HL-60/S4 treated with retinoic acid at 250 ng/mL for 4 days and 3 days (cell line): ENCODE measurements around the gene GNAS.

Experiments used
- in situ Hi-C: fragments of 300-500 bp; cut with MboI; formaldehyde crosslinking; loops from 2 replicates; pipeline ENCODE4 v1.7.0; 2022; ENCODE audit warnings: low sequenced_read_pairs

Gene GNAS

GRCh38 chr20:58893355-58894120, 41.0 kb downstream of the GNAS start:
- in situ Hi-C loops = no loop called here

- in situ Hi-C loops = no loop called here
These were observed 42.3 kb downstream of the GNAS start for GRCh38 chr20:58894652-58895447.

GRCh38 chr20:58895448-58896180, 43.1 kb downstream of the GNAS start:
- in situ Hi-C loops = no loop called here

DNA sequence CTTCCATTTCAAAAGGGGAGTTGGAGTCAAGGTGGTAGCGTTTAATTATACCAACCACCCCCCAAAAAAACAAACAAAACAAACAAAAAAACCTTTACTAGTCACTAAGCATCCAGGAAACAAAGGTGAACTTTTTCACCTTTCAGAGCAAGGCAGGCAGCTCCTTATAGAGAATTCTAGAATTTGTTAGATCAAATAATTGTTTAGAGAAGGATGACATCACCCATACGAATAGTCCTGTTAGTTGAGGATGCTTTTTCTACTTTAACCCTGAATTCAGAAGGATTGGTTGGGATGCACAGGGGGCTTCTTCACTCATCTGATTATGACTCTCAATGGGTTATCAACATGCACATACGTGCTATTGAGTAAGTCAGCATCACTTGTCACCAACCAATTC, 44.3 kb downstream of the GNAS start:
- in situ Hi-C loops = no loop called here

- in situ Hi-C loops = no loop called here
These were observed 45.0 kb downstream of the GNAS start for GRCh38 chr20:58897488-58897887.

- in situ Hi-C loops = no loop called here
These were observed 46.3 kb downstream of the GNAS start for GRCh38 chr20:58898629-58899408.

DNA sequence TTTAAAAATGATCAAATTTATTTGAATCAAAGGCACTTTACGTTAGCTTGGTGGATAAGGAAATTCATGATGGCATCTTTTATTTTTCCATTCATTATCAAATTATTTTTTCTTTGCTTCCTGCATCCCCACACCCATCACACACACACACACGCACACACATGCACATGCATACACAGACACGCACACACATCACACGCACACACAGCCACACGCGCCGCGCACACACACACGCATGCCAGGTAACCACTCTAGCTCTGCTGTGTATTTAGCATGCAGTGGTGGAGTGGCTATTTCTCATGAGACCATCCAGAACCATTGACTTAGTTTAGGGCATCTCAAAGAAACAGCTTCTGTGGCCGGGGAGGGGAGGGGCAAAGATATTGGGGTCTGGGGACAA, 47.0 kb downstream of the GNAS start:
- in situ Hi-C loops = no loop called here

DNA sequence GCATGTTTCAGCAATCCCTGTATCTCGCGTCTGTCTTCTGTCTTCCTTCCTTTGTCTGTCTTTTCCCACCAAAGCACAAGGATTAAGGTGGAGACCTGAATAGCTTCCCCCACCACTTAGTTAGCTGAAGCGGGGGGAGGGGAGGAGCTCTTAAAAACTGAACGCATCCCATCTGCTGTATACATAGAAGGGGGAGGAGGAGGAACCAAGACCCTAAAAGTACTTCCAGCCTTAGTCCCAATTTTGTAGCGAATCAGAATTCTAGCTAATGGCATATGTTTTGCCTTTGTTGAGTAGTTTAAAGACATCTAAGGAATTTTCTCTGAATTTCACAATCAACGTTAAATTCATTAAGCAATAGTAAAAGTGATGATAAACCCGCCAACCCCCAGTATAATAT, 47.9 kb downstream of the GNAS start:
- in situ Hi-C loops = no loop called here

GRCh38 chr20:58901488-58902402, 49.2 kb downstream of the GNAS start:
- in situ Hi-C loops = no loop called here

DNA sequence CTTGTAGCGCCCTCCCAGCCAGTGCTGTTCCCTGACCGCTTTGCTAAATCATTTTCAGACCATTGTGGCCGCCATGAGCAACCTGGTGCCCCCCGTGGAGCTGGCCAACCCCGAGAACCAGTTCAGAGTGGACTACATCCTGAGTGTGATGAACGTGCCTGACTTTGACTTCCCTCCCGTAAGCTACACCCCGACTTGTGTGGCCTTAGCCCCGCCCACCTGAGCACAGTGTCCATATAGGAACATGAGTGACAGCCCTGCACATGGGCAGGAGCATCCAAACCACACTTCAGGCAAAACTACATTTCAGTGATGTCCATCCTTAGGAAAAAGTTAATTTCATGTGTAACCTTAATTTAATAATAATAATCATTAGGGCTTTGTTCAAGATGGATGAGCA, 51.1 kb downstream of the GNAS start:
- in situ Hi-C loops = no loop called here

DNA sequence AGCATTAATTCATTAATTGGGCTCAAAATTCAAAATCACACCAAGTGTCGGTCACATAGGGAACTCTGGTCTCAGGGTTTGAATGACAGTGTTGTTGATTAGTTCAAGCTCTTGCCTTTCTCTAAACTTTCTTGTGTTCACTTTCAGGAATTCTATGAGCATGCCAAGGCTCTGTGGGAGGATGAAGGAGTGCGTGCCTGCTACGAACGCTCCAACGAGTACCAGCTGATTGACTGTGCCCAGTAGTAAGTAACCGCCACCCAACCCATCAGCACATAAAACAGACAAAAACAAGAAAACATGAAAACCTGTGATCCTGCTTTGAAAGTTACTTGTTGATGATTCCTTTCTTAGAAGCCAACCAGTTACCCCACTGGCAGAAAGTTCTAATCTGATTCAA, 52.7 kb downstream of the GNAS start:
- in situ Hi-C loops = no loop called here

GRCh38 chr20:58906111-58906510, 53.6 kb downstream of the GNAS start:
- in situ Hi-C loops = no loop called here

DNA sequence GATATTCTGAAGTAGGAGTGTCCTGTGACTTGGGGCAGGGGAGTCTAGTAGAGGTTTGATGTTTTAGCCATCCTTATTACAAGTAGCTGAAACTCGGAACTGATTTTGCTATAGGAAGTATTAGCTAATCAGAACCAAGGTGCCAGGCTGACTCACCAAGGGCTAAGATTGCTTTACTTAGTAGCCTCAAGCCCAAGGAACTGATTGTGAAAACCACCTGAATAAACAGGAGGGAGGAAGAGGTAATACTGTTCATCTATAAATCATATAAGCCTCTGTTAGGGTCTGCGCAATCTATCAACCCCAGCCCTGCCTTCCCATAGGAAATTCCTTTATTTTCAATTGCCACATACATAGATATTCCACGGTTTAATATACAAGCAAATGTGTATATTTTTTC, 54.4 kb downstream of the GNAS start:
- in situ Hi-C loops = no loop called here

- in situ Hi-C loops = no loop called here
These were observed 55.0 kb downstream of the GNAS start for GRCh38 chr20:58907320-58908137.

- in situ Hi-C loops = no loop called here
These were observed 55.7 kb downstream of the GNAS start for GRCh38 chr20:58908221-58908620.

DNA sequence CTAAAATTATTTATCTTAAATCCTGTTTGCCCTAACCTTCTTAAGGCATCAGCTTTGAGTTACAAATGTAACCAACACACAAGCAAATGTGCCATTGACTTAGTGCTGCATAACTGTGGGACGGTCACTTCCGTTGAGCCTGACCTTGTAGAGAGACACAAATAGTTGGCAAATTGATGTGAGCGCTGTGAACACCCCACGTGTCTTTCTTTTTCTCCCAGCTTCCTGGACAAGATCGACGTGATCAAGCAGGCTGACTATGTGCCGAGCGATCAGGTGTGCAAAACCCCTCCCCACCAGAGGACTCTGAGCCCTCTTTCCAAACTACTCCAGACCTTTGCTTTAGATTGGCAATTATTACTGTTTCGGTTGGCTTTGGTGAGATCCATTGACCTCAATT, 56.4 kb downstream of the GNAS start:
- in situ Hi-C loops = no loop called here

DNA sequence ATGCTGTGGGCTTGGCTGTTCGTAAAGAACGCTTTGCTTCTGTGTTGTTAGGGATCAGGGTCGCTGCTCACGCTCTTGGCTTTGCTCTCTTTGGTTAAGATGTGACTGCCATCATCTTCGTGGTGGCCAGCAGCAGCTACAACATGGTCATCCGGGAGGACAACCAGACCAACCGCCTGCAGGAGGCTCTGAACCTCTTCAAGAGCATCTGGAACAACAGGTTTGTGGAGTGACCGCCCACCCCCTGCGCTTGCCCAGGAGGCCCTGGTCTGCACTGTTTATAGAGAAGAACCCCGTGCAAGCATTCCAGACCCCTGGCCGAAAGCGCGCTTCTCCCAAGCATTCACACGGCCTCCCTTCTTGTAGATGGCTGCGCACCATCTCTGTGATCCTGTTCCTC, 57.1 kb downstream of the GNAS start:
- in situ Hi-C loops = no loop called here

GRCh38 chr20:58910473-58910872, 58.0 kb downstream of the GNAS start:
- in situ Hi-C loops = no loop called here

- in situ Hi-C loops = no loop called here
These were observed 58.8 kb downstream of the GNAS start for GRCh38 chr20:58911309-58911708.
